ENCODE measurements around the gene HELT.
"Not testable (repeated sequence)": the region's sequence is repeated elsewhere in the genome, so short reads cannot be mapped to it uniquely, and the experiment has no call there.

HELT gene

GRCh38 chr4:185017964-185018772 is at the start of gene HELT:
Gene HELT, plus strand, starts transcription at chr4:185018490. Its CDS starts 439 bp downstream, at chr4:185018929.
- DNase-seq: no peak

- DNase-seq: no peak
Observed at GRCh38 chr4:184968784-184969201, 49.5 kb upstream of the HELT start.

GRCh38 chr4:184969610-184970009 is 48.7 kb upstream of the HELT start:
- no peak for DNase-seq

GRCh38 chr4:184972991-184973390 is 45.3 kb upstream of the HELT start:
- no peak for DNase-seq

GRCh38 chr4:184976348-184976747 is 41.9 kb upstream of the HELT start:
- DNase-seq: not testable (repeated sequence)

- DNase-seq: no peak
Observed at GRCh38 chr4:184977747-184978146, 40.5 kb upstream of the HELT start.

GRCh38 chr4:184978211-184978610 is 40.1 kb upstream of the HELT start:
- DNase-seq: no peak

GRCh38 chr4:184979461-184980124 is 38.7 kb upstream of the HELT start:
- no peak for DNase-seq

GRCh38 chr4:184980261-184980660 is 38.0 kb upstream of the HELT start:
- DNase-seq: no peak

GRCh38 chr4:184983672-184984356 is 34.5 kb upstream of the HELT start:
- DNase-seq: peak; percentile 57

GRCh38 chr4:184987493-184988031 is 30.7 kb upstream of the HELT start:
- DNase-seq: no peak

GRCh38 chr4:184988611-184989010 is 29.7 kb upstream of the HELT start:
- DNase-seq: no peak

- not testable (repeated sequence) for DNase-seq
Observed at GRCh38 chr4:184989283-184989682, 29.0 kb upstream of the HELT start.

- DNase-seq: not testable (repeated sequence)
Observed at GRCh38 chr4:184990131-184990530, 28.2 kb upstream of the HELT start.

- DNase-seq: no peak
Observed at GRCh38 chr4:184991860-184992259, 26.4 kb upstream of the HELT start.

- DNase-seq: no peak
Observed at GRCh38 chr4:184992422-184992821, 25.9 kb upstream of the HELT start.

- DNase-seq: no peak
Observed at GRCh38 chr4:184993247-184993646, 25.0 kb upstream of the HELT start.

GRCh38 chr4:184994010-184994622 is 24.2 kb upstream of the HELT start:
- DNase-seq: no peak

- no peak for DNase-seq
Observed at GRCh38 chr4:184994623-184995010, 23.7 kb upstream of the HELT start.

- DNase-seq: not testable (repeated sequence)
Observed at GRCh38 chr4:184997656-184998055, 20.6 kb upstream of the HELT start.

- DNase-seq: no peak
Observed at GRCh38 chr4:185002784-185003183, 15.5 kb upstream of the HELT start.

GRCh38 chr4:185003596-185004351 is 14.5 kb upstream of the HELT start:
- DNase-seq: no peak
